IPS-18c (cell line): ENCODE results near the gene NIPBL.

Experiments
- H3K4me3 ChIP-seq: 2 replicates; pipeline ENCODE4 v1.7.0; 2013; ENCODE audit warnings: low read depth, mild to moderate bottlenecking, low read length, moderate library complexity; ENCODE audit not compliant: insufficient read depth
- H3K9me3 ChIP-seq: one replicate; pipeline ENCODE4 v1.6.1; 2013; ENCODE audit warnings: mild to moderate bottlenecking, low read length, moderate library complexity; ENCODE audit not compliant: control insufficient read depth, insufficient read depth

Gene NIPBL

DNA sequence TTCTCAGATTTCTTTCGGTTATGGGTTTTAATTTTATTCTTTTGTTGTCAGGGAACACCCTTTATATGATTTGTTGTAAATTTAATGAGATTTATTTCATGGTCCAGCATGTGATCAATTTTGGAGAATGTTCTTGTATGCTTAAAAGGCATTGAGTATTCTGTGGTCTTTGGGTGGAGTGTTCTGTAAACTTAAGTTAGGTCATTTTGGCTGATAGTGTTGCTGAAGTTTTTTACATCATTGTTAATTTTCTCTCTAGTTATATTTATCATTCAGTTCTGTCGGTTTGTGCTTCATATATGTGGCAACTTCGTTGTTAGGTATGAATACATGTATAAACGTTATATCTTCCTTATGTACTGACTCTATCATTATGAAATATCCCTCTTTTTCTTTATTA, 55.5 kb downstream of the NIPBL start:
- Histone ChIP-seq H3K9me3 (peaks cover 2% of the 10 kb centered on the region), H3K4me3 (no peak overlapping the region)

DNA sequence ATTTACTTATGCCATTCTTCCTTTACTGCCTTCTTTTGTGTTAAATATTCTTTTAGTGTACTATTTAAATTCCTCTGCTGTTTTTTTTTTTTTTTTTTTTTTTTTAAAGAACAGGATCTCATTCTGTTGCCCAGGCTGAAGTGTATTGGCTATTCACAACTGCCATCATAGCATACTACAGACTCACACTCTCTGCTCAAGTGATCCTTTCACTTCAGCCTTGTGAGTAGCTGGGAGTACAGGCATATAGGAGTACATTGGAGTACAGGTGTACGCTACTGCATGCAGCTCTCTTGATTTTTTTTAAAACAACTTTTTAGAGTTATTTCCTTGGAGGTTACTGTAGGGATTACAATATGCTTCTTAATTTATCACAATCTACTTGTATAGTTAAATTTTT, 56.1 kb downstream of the NIPBL start:
- H3K9me3 ChIP-seq: no peaks in the 10 kb centered on the region

DNA sequence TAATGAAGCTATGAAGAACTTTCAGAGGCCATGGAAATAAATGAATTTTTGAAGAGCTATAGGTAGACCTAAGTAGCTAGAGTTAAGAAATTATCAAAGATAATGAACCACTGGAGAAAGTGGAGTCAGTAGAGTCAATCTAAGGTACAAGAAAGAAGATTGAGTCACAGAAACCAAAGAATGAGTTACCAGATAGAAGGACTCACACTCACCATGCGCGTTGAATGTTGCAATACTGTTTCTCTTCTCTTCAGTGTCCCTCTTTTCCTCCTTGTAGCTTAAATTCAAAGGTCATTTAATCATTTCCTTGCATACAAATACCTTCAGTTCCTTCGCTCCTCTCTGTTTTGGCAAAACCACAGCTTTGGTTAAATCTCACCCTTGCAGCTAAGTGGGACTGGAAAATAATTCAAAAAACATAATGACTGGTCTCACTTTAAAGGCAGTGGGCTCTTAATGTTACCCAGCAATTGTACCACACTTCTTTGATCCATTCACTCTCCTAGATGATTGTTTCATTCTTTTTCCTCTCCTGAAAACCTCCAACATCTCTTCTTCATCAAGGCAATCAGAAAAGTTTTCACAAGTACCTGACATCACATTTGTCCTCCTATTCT, 58.3 kb downstream of the NIPBL start:
- Histone ChIP-seq H3K4me3 (no peak overlapping the region), H3K9me3 (no peaks in the 10 kb centered on the region)

More for the DNA sequence above, 56.1 kb downstream of the NIPBL start:
- no peak overlapping the region for H3K4me3 ChIP-seq

DNA sequence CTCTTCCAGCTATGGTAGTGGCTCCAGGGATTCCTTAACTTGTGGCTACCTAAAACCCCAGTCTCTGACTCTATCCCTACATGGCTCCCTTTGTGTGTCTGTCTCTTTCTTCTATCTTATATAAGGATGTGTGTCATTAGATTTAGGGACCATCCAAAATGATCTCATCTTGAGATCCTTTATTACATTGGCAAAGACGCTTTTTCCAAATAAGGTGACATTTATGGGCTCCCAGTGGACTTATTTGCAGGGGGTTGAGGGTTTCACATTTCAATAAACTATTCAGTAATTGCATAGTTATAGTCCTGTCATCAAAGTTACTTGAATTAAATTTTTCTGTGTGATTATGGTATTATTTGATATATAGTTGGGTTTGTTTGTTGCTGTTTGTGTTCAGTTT, 59.2 kb downstream of the NIPBL start:
- no peaks in the 10 kb centered on the region for H3K9me3 ChIP-seq
- H3K4me3 ChIP-seq: no peak overlapping the region

DNA sequence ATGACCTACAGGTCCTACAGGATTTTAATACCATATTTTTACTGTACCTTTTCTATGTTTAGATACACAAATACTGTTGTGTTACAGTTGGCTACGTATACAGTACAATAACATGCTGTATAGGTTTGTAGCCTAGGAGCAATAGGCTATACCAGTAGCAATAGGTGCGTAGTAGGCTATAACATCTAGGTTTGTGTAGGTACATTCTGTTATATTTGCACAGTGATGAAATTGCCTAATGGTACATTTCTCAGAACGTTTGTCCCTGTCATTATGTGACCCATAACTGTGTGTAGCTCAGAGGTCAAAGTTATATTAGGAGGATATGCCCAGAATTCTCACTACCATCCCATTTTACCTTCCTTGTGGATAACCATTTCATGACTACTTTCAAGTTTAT, 59.7 kb downstream of the NIPBL start:
- H3K9me3 ChIP-seq: no peaks in the 10 kb centered on the region
- H3K4me3 ChIP-seq: no peak overlapping the region

DNA sequence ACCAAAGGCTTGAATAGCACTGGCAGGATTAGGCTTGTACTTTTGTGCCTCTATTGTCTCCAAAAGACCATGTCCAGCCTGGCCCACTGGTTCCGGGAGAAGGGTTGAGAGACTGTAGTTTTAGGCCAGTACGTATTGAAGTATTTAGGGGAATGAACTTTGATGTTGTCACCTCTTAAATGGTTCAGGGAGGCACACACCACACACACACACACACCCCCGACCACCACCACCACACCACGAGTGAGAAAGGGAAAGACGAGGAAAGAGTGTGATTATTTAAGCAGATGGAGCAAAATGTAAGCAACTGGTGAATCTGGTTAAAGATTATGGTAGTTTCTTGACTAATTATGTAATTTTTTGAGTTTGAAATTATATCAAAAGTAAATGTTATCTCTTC, 61.6 kb downstream of the NIPBL start:
- H3K4me3 ChIP-seq: no peak overlapping the region
- no peaks in the 10 kb centered on the region for H3K9me3 ChIP-seq

DNA sequence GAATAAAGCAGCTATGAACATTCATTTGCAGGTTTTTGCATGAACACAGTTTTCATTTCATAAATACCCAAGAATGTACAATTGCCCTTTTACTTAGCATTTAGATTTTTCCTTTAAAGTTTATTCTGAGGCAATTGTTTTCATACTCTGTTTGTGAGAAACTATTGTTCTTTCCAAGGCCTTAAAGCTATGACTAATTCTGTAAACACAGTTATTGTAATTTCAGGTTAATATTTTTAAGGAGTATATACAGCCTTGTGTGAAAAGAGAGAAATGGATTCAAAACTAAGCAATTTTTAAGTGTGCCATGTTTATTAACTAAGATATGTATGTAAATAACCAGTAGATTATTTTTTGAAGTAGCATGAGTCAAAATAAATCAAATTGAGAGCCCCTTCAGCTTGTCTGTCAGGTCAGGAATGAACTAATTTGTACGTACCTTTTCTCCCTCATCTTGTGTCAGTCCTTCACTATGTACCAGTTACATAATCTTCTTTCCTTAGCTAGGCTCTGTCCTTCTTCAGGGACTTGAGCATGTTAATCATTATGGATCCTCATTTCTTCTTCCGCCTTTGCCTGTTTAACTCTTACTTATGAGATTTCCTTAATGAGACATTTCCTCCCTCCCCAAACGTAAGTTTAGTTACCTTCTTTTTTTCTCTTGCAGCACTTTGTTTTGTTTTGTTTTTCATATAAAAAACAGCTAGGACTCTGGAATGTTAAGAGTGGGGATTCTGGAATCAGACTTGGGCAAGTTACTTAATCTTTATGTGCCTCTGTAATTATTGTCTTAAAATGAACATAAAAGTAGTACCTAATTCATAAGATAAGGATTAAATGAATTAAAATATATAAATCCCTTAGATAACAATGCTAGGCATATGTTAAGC, 63.6 kb downstream of the NIPBL start:
- no peaks in the 10 kb centered on the region for H3K9me3 ChIP-seq
- no peak overlapping the region for H3K4me3 ChIP-seq

DNA sequence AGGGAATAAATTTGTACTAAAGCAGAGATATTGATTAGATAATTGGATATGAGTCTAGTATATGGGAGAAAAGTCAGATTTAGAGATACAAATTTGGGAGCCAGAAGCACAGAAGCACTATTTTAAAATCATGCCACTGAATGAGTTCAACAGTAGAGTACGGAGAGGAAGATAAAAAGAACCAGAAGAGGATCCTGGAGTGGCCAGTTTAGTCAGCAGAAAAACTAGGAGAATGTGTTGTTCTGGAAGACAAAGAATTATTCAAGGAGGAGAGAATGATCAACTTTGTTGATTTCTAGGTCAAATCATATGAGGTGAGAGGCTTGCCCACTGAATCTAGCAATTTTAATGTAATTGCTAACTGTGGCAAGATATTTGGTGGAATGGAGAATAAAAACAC, 67.0 kb downstream of the NIPBL start:
- H3K4me3 ChIP-seq: no peak overlapping the region
- H3K9me3 ChIP-seq: no peaks in the 10 kb centered on the region

DNA sequence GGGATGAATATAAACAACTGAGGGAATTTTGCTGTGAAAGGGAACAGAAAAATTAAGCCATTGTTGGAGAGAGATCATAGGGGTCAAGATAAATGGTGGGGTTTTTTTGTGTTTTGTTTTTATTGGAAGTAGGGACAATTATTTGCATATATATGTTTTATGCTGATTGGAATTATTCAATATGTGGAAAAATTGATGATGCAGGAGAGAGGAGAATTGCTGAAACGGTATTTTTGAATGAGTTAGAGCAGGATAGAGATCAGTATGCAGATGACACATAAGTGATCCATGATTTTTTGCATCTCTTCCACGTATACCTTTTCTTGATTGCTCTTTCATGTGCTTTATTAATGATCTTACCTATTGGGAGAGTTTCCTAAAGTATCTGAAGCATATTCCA, 67.5 kb downstream of the NIPBL start:
- Histone ChIP-seq H3K4me3 (no peak overlapping the region), H3K9me3 (no peaks in the 10 kb centered on the region)

DNA sequence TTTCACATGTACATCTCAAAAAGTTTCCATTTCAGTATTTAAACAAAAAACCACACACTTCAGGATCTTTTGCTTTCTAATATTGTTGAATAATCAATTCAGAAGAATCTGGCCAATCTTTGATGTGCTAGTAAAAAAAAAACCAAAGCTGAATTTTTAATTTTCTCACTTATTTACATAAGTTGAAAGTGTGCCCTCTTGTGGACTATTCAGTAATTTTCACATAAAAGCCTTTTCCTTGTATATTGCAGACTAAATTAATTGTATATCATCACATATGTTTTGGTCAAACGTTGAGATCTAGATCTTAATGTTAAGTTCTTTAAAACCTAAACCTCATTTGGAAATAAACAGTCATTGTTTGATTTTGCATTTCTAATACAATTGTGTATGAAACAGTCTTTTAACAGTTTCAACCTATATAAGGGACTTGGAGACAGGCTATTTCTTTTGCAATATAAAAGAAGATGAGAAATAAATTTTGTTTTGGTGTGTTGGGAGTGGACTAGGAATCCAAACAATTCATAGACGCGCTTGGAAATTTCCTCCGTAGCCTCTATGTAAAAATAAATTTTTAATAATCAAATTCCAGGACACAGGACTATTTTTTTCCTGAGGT, 68.1 kb downstream of the NIPBL start:
- H3K4me3 ChIP-seq: no peak overlapping the region
- H3K9me3 ChIP-seq: no peaks in the 10 kb centered on the region

DNA sequence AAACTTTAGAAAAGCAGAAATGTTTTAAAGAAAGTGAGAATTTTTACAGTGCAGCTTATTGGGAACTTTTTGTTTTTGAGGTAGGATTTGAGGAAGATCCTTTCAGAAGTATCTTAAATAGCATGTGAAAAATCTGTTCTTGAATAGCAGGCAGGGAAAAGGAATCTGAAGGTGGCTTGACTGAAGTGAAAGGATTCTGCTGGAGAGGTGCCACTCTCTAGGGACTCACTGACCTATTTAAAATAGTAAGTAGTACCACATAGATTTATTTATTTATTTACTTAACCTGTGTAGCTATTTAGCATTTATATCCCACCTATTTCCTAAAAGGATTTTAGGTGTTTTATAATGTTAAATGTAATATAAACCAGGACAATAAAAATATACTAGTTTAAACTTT, 69.1 kb downstream of the NIPBL start:
- H3K9me3 ChIP-seq: no peaks in the 10 kb centered on the region
- no peak overlapping the region for H3K4me3 ChIP-seq

DNA sequence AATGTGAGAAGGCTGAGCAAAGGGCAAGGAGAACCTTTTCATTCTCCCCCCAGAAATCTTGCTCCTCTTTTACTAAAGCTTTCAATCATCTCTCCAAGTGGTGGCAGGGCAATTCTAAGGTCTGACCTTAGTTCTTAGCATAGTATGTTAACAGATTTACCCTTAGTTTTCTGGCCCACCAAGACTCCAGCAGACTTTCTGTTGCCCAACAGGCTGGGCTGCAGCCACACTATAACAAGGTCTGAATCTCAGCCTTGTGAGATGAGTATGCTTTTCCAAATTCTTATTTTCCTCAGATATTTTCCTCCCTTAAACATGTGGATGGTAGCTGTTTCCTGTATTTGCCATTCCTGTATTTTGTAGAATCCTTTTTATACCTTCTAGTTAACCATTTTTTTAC, 69.5 kb downstream of the NIPBL start:
- Histone ChIP-seq H3K9me3 (no peaks in the 10 kb centered on the region), H3K4me3 (no peak overlapping the region)

DNA sequence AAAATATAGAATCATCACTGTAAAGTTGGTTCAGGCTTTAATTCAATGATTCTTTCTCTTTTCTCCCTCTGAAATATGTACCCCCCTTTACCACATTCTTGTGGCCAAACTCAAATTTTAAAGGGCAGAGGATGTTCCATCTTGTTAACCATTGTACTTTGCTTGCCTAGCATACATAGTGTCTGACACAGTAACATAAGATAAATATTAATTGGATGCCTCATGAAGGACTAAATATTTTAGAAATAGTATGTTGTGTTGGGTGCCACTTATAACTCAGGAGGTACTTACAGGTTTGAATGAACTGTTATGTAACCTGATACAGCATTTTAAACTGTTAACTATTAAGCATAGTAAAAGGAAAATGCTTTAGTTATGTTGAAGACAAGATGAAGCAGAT, 71.5 kb downstream of the NIPBL start:
- Histone ChIP-seq H3K4me3 (no peak overlapping the region), H3K9me3 (no peaks in the 10 kb centered on the region)

DNA sequence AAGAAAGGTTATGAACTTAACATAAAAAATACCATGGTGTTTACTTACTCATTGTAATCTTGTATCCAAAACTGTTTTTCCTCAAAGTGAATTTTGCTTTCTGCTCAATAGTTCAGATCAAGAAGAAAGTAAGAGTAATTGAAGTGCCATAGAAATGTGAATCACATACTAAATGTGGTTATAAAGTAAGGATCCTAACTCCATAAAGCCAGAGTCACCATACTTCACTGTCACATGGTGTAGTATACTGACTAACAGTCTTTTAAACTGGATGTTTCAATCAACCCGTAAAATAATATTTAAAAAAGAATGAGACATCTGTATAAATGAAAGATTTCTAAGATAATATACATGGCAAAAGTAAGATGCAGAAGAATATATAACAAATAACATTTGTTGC, 72.1 kb downstream of the NIPBL start:
- Histone ChIP-seq H3K4me3 (no peak overlapping the region), H3K9me3 (no peaks in the 10 kb centered on the region)

DNA sequence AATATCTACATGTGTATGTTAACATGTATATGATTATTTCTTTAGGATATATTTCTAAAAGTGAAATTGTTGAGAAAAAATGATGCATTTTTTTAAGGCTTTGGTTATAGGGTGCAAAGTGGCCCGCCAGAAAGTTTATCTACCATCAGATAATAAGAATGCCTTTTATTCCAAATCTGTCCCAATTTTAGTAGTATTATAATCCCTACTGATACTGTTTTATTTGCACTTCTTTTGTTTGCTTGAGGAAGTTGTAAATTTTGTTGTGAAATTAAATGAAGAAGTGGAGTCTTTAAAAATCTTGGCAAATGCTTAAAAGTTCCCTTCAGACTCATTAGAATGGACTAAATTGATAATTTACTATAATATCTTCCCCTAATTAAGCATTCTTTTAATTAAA, 73.0 kb downstream of the NIPBL start:
- no peaks in the 10 kb centered on the region for H3K9me3 ChIP-seq
- no peak overlapping the region for H3K4me3 ChIP-seq

DNA sequence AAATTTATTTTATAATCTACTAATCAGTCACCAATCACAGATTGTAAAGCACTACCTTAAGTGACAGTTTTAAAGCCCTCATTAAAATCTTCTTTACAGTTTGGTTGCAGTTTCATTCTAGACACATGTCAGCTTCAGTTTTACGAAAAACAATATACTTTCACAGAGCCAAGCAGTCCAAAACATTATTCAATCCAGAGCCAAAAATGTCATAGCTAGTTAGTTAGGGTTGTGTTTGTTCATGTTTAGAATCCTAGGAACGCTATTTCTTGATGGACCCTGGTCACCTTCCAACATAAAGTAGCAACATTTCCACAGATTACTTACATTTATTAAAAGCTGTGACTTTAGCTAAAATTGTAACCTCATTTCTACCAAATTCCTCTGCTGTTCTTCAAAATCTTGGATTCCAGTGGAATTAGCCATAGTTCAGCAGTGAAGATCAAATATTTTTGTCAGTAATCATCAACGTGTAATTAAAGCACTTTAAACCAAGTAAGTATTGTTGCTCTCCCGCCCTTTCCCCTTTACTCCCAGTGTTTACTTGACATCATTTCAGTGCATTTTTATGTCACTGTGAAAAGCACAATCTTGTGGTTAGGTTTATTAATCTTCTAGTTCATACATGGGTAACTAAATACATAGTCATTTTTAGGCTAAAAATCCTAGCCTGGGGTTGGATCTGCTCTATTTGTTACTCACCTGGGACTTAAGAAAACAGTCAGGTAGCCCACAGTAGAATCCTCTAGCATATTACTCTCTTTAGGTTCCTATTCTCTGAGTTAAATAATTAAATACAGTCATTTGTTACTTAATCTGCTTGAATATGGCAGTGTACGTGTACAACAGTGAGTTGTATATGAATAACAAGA, 74.3 kb downstream of the NIPBL start:
- no peak overlapping the region for H3K4me3 ChIP-seq
- no peaks in the 10 kb centered on the region for H3K9me3 ChIP-seq

DNA sequence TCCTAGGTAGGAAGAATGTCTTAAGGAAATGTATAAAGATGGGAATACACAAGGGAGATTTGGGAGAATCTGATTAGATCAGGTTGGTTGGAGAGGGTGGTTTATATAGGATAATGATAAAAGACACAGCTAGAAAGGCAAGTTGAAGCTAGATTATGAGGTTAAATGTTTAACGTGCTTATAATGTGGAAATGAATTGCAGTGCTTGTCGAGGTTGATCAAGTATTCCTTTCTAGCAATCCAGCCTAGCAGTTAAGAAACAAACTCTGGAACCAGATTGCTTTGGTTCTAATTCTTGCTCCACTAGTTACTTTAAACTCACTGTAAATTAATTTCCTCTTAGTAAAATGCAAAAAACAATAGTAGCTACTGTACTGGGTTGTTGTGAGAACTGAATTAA, 76.5 kb downstream of the NIPBL start:
- Histone ChIP-seq H3K4me3 (no peak overlapping the region), H3K9me3 (no peaks in the 10 kb centered on the region)
